HepG2 (cell line): Measurements from ENCODE around the gene OR52L1. TPM values are rescaled to one million over a fixed set of nuclear protein-coding genes. Genes with fewer than 3 reads are reported as not detected.

Source experiments
- PHB2 ChIP-seq: fragments of 450-650 bp; IDR thresholded peaks from 2 replicates; pipeline ENCODE4 v1.6.1; 2018; ENCODE audit not compliant: partially characterized antibody
- ZNF383 ChIP-seq: sonication (generic); formaldehyde crosslinking; IDR thresholded peaks from 2 replicates; pipeline ENCODE4 v1.4.0; 2020; ENCODE audit warnings: missing genetic modification reagents, mild to moderate bottlenecking, borderline replicate concordance
- polyA plus RNA-seq, 8 experiments: library from polyadenylated mRNA; depleted of rRNA in 3 of 8; stranded (reverse) in 7 of 8; unstranded in 1 of 8; fragments of >200 nt; fragmentation: Illumina TruSeq in 4 of 8; extraction: Trizol in 4 of 8; gene quantifications; 2 replicates each; pipeline versions ENCODE4 v1.2.1 to v1.2.3, GENCODE V29; 2011 to 2016; ENCODE audit warnings: low read depth in 4 of 8, missing spikeins in 1 of 8, mixed read lengths in 1 of 8; ENCODE audit not compliant: insufficient read depth in 1 of 8
- total RNA-seq, 5 experiments: library from RNA; depleted of rRNA; stranded (reverse); fragments of >200 nt; fragmentation: Illumina TruSeq; extraction: Trizol; gene quantifications; 2 replicates each; pipeline ENCODE4 v1.2.3, GENCODE V29; 2016; ENCODE audit warnings: low read depth in 1 of 5
- TF ChIP-seq, protein P1 (sequence below): sonication (generic); formaldehyde crosslinking; IDR thresholded peaks from 2 replicates; pipeline ENCODE4 v1.4.0; 2020; ENCODE audit warnings: mild to moderate bottlenecking, low read depth, missing genetic modification reagents
- TF ChIP-seq, protein P2 (sequence below): sonication (generic); formaldehyde crosslinking; IDR thresholded peaks from 2 replicates; pipeline ENCODE4 v1.9.0; 2021; ENCODE audit warnings: missing genetic modification reagents, mild to moderate bottlenecking, borderline replicate concordance
- TF ChIP-seq, protein P3 (sequence below): sonication (generic); formaldehyde crosslinking; IDR thresholded peaks from 2 replicates; pipeline ENCODE4 v1.8.0; 2022; ENCODE audit warnings: mild to moderate bottlenecking, missing genetic modification reagents
- TF ChIP-seq, protein P4 (sequence below): sonication (generic); formaldehyde crosslinking; IDR thresholded peaks from 2 replicates; pipeline ENCODE4 v1.4.0; 2020; ENCODE audit warnings: missing genetic modification reagents, mild to moderate bottlenecking, borderline replicate concordance

The OR52L1 gene
- total and polyA plus RNA-seq, 2 of the 13 experiments (the other 11 are each of a cell fraction or from before 2014, with no cell fraction given) = not detected

DNA sequence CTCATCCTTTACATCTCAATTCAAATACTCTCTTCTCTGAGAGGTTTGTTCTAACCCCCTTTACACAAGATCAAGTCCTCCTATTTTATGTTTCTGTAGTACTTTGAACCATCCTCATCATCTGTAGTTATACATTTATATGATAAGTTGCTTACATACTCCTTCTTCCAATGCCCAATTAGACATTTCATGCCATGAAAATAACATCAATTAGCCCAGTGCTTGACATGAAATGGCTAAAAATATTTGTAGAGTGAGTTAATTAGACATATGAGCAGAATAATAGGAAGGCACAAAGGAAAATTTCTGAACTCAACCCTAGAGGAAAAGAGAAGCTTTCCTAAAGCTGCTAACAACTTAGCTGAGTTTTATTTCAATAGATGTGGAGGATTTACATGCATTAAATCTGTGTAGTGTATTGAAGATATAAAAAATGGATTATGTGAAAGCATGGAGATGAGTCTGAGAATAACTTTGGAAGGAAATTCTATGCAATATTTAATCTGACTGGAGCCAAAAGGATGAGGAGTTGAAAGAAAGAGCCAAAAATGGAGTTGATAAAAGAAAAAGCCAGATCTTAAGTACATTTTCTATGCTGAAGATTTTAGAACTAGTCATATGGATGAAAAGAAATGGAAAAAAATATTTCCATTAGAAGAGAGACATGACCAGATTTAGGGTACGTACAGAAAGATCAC is 44.1 kb upstream of the OR52L1 start, which contains the start of gene OR56A1 (continued):
- TF ChIP-seq, protein P1, sequence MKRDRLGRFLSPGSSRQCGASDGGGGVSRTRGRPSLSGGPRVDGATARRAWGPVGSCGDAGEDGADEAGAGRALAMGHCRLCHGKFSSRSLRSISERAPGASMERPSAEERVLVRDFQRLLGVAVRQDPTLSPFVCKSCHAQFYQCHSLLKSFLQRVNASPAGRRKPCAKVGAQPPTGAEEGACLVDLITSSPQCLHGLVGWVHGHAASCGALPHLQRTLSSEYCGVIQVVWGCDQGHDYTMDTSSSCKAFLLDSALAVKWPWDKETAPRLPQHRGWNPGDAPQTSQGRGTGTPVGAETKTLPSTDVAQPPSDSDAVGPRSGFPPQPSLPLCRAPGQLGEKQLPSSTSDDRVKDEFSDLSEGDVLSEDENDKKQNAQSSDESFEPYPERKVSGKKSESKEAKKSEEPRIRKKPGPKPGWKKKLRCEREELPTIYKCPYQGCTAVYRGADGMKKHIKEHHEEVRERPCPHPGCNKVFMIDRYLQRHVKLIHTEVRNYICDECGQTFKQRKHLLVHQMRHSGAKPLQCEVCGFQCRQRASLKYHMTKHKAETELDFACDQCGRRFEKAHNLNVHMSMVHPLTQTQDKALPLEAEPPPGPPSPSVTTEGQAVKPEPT (CRISPR knock-in tag) = no peak
- TF ChIP-seq, protein P2, sequence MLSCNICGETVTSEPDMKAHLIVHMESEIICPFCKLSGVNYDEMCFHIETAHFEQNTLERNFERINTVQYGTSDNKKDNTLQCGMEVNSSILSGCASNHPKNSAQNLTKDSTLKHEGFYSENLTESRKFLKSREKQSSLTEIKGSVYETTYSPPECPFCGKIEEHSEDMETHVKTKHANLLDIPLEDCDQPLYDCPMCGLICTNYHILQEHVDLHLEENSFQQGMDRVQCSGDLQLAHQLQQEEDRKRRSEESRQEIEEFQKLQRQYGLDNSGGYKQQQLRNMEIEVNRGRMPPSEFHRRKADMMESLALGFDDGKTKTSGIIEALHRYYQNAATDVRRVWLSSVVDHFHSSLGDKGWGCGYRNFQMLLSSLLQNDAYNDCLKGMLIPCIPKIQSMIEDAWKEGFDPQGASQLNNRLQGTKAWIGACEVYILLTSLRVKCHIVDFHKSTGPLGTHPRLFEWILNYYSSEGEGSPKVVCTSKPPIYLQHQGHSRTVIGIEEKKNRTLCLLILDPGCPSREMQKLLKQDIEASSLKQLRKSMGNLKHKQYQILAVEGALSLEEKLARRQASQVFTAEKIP (CRISPR knock-in tag) = no peak
- TF ChIP-seq, protein P3, sequence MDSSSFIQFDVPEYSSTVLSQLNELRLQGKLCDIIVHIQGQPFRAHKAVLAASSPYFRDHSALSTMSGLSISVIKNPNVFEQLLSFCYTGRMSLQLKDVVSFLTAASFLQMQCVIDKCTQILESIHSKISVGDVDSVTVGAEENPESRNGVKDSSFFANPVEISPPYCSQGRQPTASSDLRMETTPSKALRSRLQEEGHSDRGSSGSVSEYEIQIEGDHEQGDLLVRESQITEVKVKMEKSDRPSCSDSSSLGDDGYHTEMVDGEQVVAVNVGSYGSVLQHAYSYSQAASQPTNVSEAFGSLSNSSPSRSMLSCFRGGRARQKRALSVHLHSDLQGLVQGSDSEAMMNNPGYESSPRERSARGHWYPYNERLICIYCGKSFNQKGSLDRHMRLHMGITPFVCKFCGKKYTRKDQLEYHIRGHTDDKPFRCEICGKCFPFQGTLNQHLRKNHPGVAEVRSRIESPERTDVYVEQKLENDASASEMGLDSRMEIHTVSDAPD (CRISPR knock-in tag) = no peak
- TF ChIP-seq PHB2 = no peak
- no peak for TF ChIP-seq ZNF383 (CRISPR knock-in tag)
- TF ChIP-seq, protein P4, sequence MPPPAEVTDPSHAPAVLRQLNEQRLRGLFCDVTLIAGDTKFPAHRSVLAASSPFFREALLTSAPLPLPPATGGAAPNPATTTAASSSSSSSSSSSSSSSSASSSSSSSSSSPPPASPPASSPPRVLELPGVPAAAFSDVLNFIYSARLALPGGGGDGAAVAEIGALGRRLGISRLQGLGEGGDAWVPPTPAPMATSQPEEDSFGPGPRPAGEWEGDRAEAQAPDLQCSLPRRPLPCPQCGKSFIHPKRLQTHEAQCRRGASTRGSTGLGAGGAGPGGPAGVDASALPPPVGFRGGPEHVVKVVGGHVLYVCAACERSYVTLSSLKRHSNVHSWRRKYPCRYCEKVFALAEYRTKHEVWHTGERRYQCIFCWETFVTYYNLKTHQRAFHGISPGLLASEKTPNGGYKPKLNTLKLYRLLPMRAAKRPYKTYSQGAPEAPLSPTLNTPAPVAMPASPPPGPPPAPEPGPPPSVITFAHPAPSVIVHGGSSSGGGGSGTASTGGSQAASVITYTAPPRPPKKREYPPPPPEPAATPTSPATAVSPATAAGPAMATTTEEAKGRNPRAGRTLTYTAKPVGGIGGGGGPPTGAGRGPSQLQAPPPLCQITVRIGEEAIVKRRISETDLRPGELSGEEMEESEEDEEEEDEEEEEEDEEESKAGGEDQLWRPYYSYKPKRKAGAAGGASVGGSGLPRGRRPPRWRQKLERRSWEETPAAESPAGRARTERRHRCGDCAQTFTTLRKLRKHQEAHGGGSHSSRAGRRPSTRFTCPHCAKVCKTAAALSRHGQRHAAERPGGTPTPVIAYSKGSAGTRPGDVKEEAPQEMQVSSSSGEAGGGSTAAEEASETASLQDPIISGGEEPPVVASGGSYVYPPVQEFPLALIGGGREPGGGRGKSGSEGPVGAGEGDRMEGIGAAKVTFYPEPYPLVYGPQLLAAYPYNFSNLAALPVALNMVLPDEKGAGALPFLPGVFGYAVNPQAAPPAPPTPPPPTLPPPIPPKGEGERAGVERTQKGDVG (CRISPR knock-in tag) = no peak
